Osteocyte (in vitro differentiated cells): Measurements from ENCODE around the gene MAP3K20. TPM values are rescaled to one million over a fixed set of nuclear protein-coding genes. Genes with fewer than 3 reads are reported as not detected.

Experiments
- DNase-seq: peaks from one replicate; pipeline ENCODE4 v3.0.0; 2021; ENCODE audit warnings: mixed read lengths; ENCODE audit not compliant: unreplicated experiment; ENCODE audit errors: extremely low spot score
- H3K27ac Mint-ChIP-seq: one replicate; pipeline ENCODE4 v1.8.0; 2021; ENCODE audit warnings: mild to moderate bottlenecking, mixed read lengths; ENCODE audit not compliant: unreplicated experiment
- H3K27me3 Mint-ChIP-seq: one replicate; pipeline ENCODE4 v1.8.0; 2021; ENCODE audit warnings: mixed read lengths; ENCODE audit not compliant: unreplicated experiment
- H3K36me3 Mint-ChIP-seq: one replicate; pipeline ENCODE4 v1.8.0; 2021; ENCODE audit warnings: mixed read lengths; ENCODE audit not compliant: unreplicated experiment
- H3K4me1 Mint-ChIP-seq: one replicate; pipeline ENCODE4 v1.8.0; 2021; ENCODE audit warnings: mixed read lengths; ENCODE audit not compliant: unreplicated experiment
- H3K4me3 Mint-ChIP-seq: one replicate; pipeline ENCODE4 v1.8.0; 2021; ENCODE audit warnings: mild to moderate bottlenecking, moderate library complexity, mixed read lengths; ENCODE audit not compliant: unreplicated experiment
- H3K9me3 Mint-ChIP-seq: one replicate; pipeline ENCODE4 v1.8.0; 2021; ENCODE audit warnings: mixed read lengths; ENCODE audit not compliant: unreplicated experiment
- CTCF ChIP-seq: fragments of 200-600 bp; sonication (generic); IDR thresholded peaks from 2 replicates; pipeline ENCODE4 v1.5.0; 2021; ENCODE audit warnings: antibody characterized with exemption, mild to moderate bottlenecking, moderate library complexity
- total RNA-seq: library from RNA; stranded (reverse); gene quantifications from 2 replicates; pipeline ENCODE4 v1.2.1, GENCODE V29; 2021

Gene MAP3K20
- total RNA-seq, 1 donor from 2014 or later: 57.4 TPM

GRCh38 chr2:173247156-173247555 lies 171.5 kb downstream of the MAP3K20 start:
- Mint-ChIP-seq H3K27me3 (no peaks in the 10 kb centered on the region), H3K27ac (no peak overlapping the region), H3K36me3 (peaks cover 3% of the 10 kb centered on the region), H3K4me3 (no peak overlapping the region), H3K4me1 (peaks cover 6% of the 10 kb centered on the region), H3K9me3 (no peaks in the 10 kb centered on the region)
- no peak for TF ChIP-seq CTCF
- DNase-seq: no peak

- Mint-ChIP-seq H3K27ac (no peak overlapping the region), H3K36me3 (peaks cover 2% of the 10 kb centered on the region), H3K4me3 (no peak overlapping the region), H3K9me3 (no peaks in the 10 kb centered on the region), H3K27me3 (no peaks in the 10 kb centered on the region), H3K4me1 (peaks cover 6% of the 10 kb centered on the region)
- TF ChIP-seq CTCF: no peak
- no peak for DNase-seq
Observed at GRCh38 chr2:173248381-173248780, 172.7 kb downstream of the MAP3K20 start.

- TF ChIP-seq CTCF: no peak
- Mint-ChIP-seq H3K27ac (no peak overlapping the region), H3K36me3 (peaks cover 2% of the 10 kb centered on the region)
Observed at GRCh38 chr2:173249661-173250641, 174.3 kb downstream of the MAP3K20 start.

GRCh38 chr2:173251225-173251624 lies 175.6 kb downstream of the MAP3K20 start:
- no peak for TF ChIP-seq CTCF
- Mint-ChIP-seq H3K27ac (no peak overlapping the region), H3K9me3 (no peaks in the 10 kb centered on the region), H3K36me3 (peaks cover 2% of the 10 kb centered on the region), H3K4me3 (no peak overlapping the region), H3K4me1 (peaks cover 6% of the 10 kb centered on the region), H3K27me3 (no peaks in the 10 kb centered on the region)
- no peak for DNase-seq

More at GRCh38 chr2:173249661-173250641, 174.3 kb downstream of the MAP3K20 start:
- no peak overlapping the region for H3K4me3 Mint-ChIP-seq
- peaks cover 6% of the 10 kb centered on the region for H3K4me1 Mint-ChIP-seq
- no peaks in the 10 kb centered on the region for H3K9me3 Mint-ChIP-seq
- H3K27me3 Mint-ChIP-seq: no peaks in the 10 kb centered on the region
- DNase-seq: no peak

- DNase-seq: no peak
- H3K9me3 Mint-ChIP-seq: no peaks in the 10 kb centered on the region
- no peak for TF ChIP-seq CTCF
- H3K27ac Mint-ChIP-seq: no peak overlapping the region
- H3K36me3 Mint-ChIP-seq: peaks cover 2% of the 10 kb centered on the region
- H3K4me3 Mint-ChIP-seq: no peak overlapping the region
- peaks cover 6% of the 10 kb centered on the region for H3K4me1 Mint-ChIP-seq
- H3K27me3 Mint-ChIP-seq: no peaks in the 10 kb centered on the region
Observed at GRCh38 chr2:173252581-173252980, 176.9 kb downstream of the MAP3K20 start.
